Karpas-422 (cell line): Measurements from ENCODE around the gene NCOA5. TPM values are rescaled to one million over a fixed set of nuclear protein-coding genes. Genes with fewer than 3 reads are reported as not detected.

Source experiments
- DNase-seq: peaks from one replicate; pipeline ENCODE4 v3.0.0-alpha.2; 2015
- H2AFZ ChIP-seq: fragments of 200-600 bp; sonication (generic); 2 replicates; pipeline ENCODE4 v1.6.1; 2014; ENCODE audit warnings: antibody characterized with exemption, low read length, mixed read lengths
- H3K27ac ChIP-seq: fragments of 200-600 bp; sonication (generic); 2 replicates; pipeline ENCODE4 v1.5.1; 2014; ENCODE audit warnings: mild to moderate bottlenecking, low read length, moderate library complexity
- H3K27me3 ChIP-seq: fragments of 200-600 bp; sonication (generic); 2 replicates; pipeline ENCODE4 v1.6.1; 2014; ENCODE audit warnings: low read length, mixed read lengths
- H3K36me3 ChIP-seq: fragments of 200-600 bp; sonication (generic); 2 replicates; pipeline ENCODE4 v1.6.1; 2014; ENCODE audit warnings: low read length, mixed read lengths; ENCODE audit not compliant: insufficient read depth
- H3K4me1 ChIP-seq: fragments of 200-600 bp; sonication (generic); 2 replicates; pipeline ENCODE4 v1.6.1; 2014; ENCODE audit warnings: mild to moderate bottlenecking, low read length, mixed read lengths
- H3K4me2 ChIP-seq: fragments of 200-600 bp; sonication (generic); 2 replicates; pipeline ENCODE4 v1.6.1; 2014; ENCODE audit warnings: low read length, low read depth, mild to moderate bottlenecking; ENCODE audit not compliant: poor library complexity, severe bottlenecking
- H3K4me3 ChIP-seq: fragments of 200-600 bp; sonication (generic); 2 replicates; pipeline ENCODE4 v1.5.1; 2014; ENCODE audit warnings: mild to moderate bottlenecking, antibody characterized with exemption, low read length, mixed read lengths
- H3K79me2 ChIP-seq: fragments of 200-600 bp; sonication (generic); 2 replicates; pipeline ENCODE4 v1.6.1; 2014; ENCODE audit warnings: mild to moderate bottlenecking, low read length, mixed read lengths
- H3K9ac ChIP-seq: fragments of 200-600 bp; sonication (generic); 2 replicates; pipeline ENCODE4 v1.6.0; 2014; ENCODE audit warnings: low read length
- H3K9me2 ChIP-seq: fragments of 200-600 bp; sonication (generic), shearing (Covaris generic); replicated peaks from 2 replicates; pipeline ENCODE4 v1.6.0; 2014; ENCODE audit warnings: mild to moderate bottlenecking, low read length, moderate library complexity; ENCODE audit not compliant: insufficient read depth
- H3K9me3 ChIP-seq: fragments of 300-700, 200-600 bp; sonication (generic); 2 replicates; pipeline ENCODE4 v1.6.1; 2014; ENCODE audit warnings: low read length, mixed read lengths
- H4K20me1 ChIP-seq: fragments of 200-600 bp; sonication (generic); 2 replicates; pipeline ENCODE4 v1.6.1; 2014; ENCODE audit warnings: mild to moderate bottlenecking, antibody characterized with exemption, low read length, low read depth; ENCODE audit not compliant: insufficient read depth
- total RNA-seq: library from RNA; depleted of rRNA; stranded (reverse); fragments of >200 nt; shearing (Covaris generic); gene quantifications from 2 replicates; pipeline ENCODE4 v1.2.3, GENCODE V29; 2014; ENCODE audit warnings: low replicate concordance

NCOA5 gene
- total RNA-seq, 1 experiment from 2014 or later: 32.8 TPM

GRCh38 chr20:46046588-46047310 is 43.0 kb downstream of the NCOA5 start:
- Histone ChIP-seq H3K27me3 (no peaks in the 10 kb centered on the region), H3K36me3 (no peaks in the 10 kb centered on the region), H3K4me3 (no peak overlapping the region), H4K20me1 (0 out of 2 replicates have a peak, but pooled peaks cover 8% of the 10 kb centered on the region), H2AFZ (no peak overlapping the region), H3K9me2 (no peaks in the 10 kb centered on the region), H3K79me2 (no peaks in the 10 kb centered on the region), H3K4me2 (no peak overlapping the region), H3K27ac (no peak overlapping the region), H3K4me1 (no peaks in the 10 kb centered on the region), H3K9me3 (no peaks in the 10 kb centered on the region), H3K9ac (no peak overlapping the region)
- DNase-seq: no peak

GRCh38 chr20:46044896-46045295 is 44.9 kb downstream of the NCOA5 start:
- Histone ChIP-seq H2AFZ (no peak overlapping the region), H4K20me1 (0 out of 2 replicates have a peak, but pooled peaks cover 8% of the 10 kb centered on the region), H3K9me2 (no peaks in the 10 kb centered on the region), H3K4me1 (no peaks in the 10 kb centered on the region), H3K36me3 (no peaks in the 10 kb centered on the region), H3K9ac (no peak overlapping the region), H3K79me2 (no peaks in the 10 kb centered on the region), H3K4me2 (no peak overlapping the region), H3K4me3 (no peak overlapping the region), H3K27ac (no peak overlapping the region), H3K9me3 (no peaks in the 10 kb centered on the region), H3K27me3 (no peaks in the 10 kb centered on the region)
- DNase-seq: no peak

GRCh38 chr20:46043556-46043955 is 46.2 kb downstream of the NCOA5 start:
- Histone ChIP-seq H3K9me3 (no peaks in the 10 kb centered on the region), H3K27ac (no peak overlapping the region), H4K20me1 (0 out of 2 replicates have a peak, but pooled peaks cover 8% of the 10 kb centered on the region), H3K4me1 (no peaks in the 10 kb centered on the region), H3K9me2 (no peaks in the 10 kb centered on the region), H2AFZ (no peak overlapping the region), H3K27me3 (no peaks in the 10 kb centered on the region), H3K9ac (no peak overlapping the region), H3K79me2 (no peaks in the 10 kb centered on the region), H3K4me2 (no peak overlapping the region), H3K4me3 (no peak overlapping the region), H3K36me3 (no peaks in the 10 kb centered on the region)
- DNase-seq: no peak

GRCh38 chr20:46040902-46041535 is 48.7 kb downstream of the NCOA5 start:
- H3K9ac ChIP-seq: no peak overlapping the region
- H3K27me3 ChIP-seq: no peaks in the 10 kb centered on the region
- no peaks in the 10 kb centered on the region for H4K20me1 ChIP-seq
- no peaks in the 10 kb centered on the region for H3K36me3 ChIP-seq
- no peaks in the 10 kb centered on the region for H3K9me2 ChIP-seq
- no peaks in the 10 kb centered on the region for H3K9me3 ChIP-seq
- H3K4me2 ChIP-seq: no peak overlapping the region
- no peak overlapping the region for H3K27ac ChIP-seq
- H2AFZ ChIP-seq: no peak overlapping the region
- no peaks in the 10 kb centered on the region for H3K4me1 ChIP-seq
- peak; percentile 82 for DNase-seq
- H3K4me3 ChIP-seq: no peak overlapping the region
- H3K79me2 ChIP-seq: no peaks in the 10 kb centered on the region

GRCh38 chr20:46037036-46037435 is 52.7 kb downstream of the NCOA5 start:
- DNase-seq: no peak
- H2AFZ ChIP-seq: no peak overlapping the region
- H4K20me1 ChIP-seq: no peaks in the 10 kb centered on the region
- no peaks in the 10 kb centered on the region for H3K9me3 ChIP-seq
- no peaks in the 10 kb centered on the region for H3K4me1 ChIP-seq
- H3K9me2 ChIP-seq: no peaks in the 10 kb centered on the region
- no peak overlapping the region for H3K9ac ChIP-seq
- H3K79me2 ChIP-seq: no peaks in the 10 kb centered on the region
- no peak overlapping the region for H3K4me3 ChIP-seq
- no peak overlapping the region for H3K4me2 ChIP-seq
- no peak overlapping the region for H3K27ac ChIP-seq
- H3K27me3 ChIP-seq: no peaks in the 10 kb centered on the region
- H3K36me3 ChIP-seq: no peaks in the 10 kb centered on the region

GRCh38 chr20:46036370-46036769 is 53.4 kb downstream of the NCOA5 start:
- no peaks in the 10 kb centered on the region for H3K9me2 ChIP-seq

GRCh38 chr20:46035713-46036112 is 54.0 kb downstream of the NCOA5 start:
- DNase-seq: no peak
- no peaks in the 10 kb centered on the region for H4K20me1 ChIP-seq
- H3K27ac ChIP-seq: no peak overlapping the region
- no peaks in the 10 kb centered on the region for H3K79me2 ChIP-seq
- no peaks in the 10 kb centered on the region for H3K27me3 ChIP-seq
- no peaks in the 10 kb centered on the region for H3K9me2 ChIP-seq
- H3K4me1 ChIP-seq: no peaks in the 10 kb centered on the region
- no peak overlapping the region for H3K4me3 ChIP-seq
- no peak overlapping the region for H2AFZ ChIP-seq
- no peak overlapping the region for H3K9ac ChIP-seq
- H3K36me3 ChIP-seq: no peaks in the 10 kb centered on the region
- no peaks in the 10 kb centered on the region for H3K9me3 ChIP-seq
- no peak overlapping the region for H3K4me2 ChIP-seq

More at GRCh38 chr20:46036370-46036769, 53.4 kb downstream of the NCOA5 start:
- Histone ChIP-seq H3K79me2 (no peaks in the 10 kb centered on the region), H3K27ac (no peak overlapping the region), H3K9me3 (no peaks in the 10 kb centered on the region), H3K4me3 (no peak overlapping the region), H3K9ac (no peak overlapping the region), H3K4me1 (no peaks in the 10 kb centered on the region), H4K20me1 (no peaks in the 10 kb centered on the region), H2AFZ (no peak overlapping the region), H3K36me3 (no peaks in the 10 kb centered on the region), H3K27me3 (no peaks in the 10 kb centered on the region), H3K4me2 (no peak overlapping the region)
- no peak for DNase-seq

- H2AFZ ChIP-seq: no peak overlapping the region
- no peaks in the 10 kb centered on the region for H3K9me3 ChIP-seq
- H3K27ac ChIP-seq: no peak overlapping the region
- H3K4me1 ChIP-seq: no peaks in the 10 kb centered on the region
- H3K9me2 ChIP-seq: no peaks in the 10 kb centered on the region
- H3K9ac ChIP-seq: no peak overlapping the region
- DNase-seq: no peak
- H3K4me3 ChIP-seq: no peak overlapping the region
- H4K20me1 ChIP-seq: no peaks in the 10 kb centered on the region
- no peaks in the 10 kb centered on the region for H3K36me3 ChIP-seq
- no peak overlapping the region for H3K4me2 ChIP-seq
- no peaks in the 10 kb centered on the region for H3K27me3 ChIP-seq
- H3K79me2 ChIP-seq: no peaks in the 10 kb centered on the region
Observed at GRCh38 chr20:46035253-46035652, 54.5 kb downstream of the NCOA5 start.
